Naive thymus-derived CD4-positive, alpha-beta T cell (primary cell): ENCODE data around the gene SLC16A11. TPM values are rescaled to one million over a fixed set of nuclear protein-coding genes. Genes with fewer than 3 reads are reported as not detected.

Experiments
- polyA plus RNA-seq, 2 donors: library from polyadenylated mRNA; unstranded; fragments of 300-500 nt; fragmentation: Illumina TruSeq; gene quantifications; one replicate each; pipeline ENCODE4 v1.2.3, GENCODE V29; 2021
- total RNA-seq, 6 experiments: library from RNA in 5 of 6; stranded (reverse) in 5 of 6; gene quantifications; 1 replicate in 5 of 6; 2 replicates in 1 of 6; pipeline ENCODE4 v1.2.3 and lab custom pipeline; 2021 to 2026

SLC16A11 gene
- total and polyA plus RNA-seq, 7 experiments from 2014 or later = 0.24 to 1.7 (median 1.1) TPM

Other genes with a start within 250 kb of the SLC16A11 start
- gene TEKT1, start 212.4 kb downstream of the SLC16A11 start, total RNA-seq = not detected
- gene TEKT1, start 212.4 kb downstream of the SLC16A11 start, polyA plus RNA-seq = not detected
- gene ALOX12, start 48.0 kb downstream of the SLC16A11 start, total RNA-seq = 1 to 10 TPM in 1 of 5 experiments, not detected in 4; 1.0 TPM
- gene ALOX12, start 48.0 kb downstream of the SLC16A11 start, polyA plus RNA-seq = under 1 TPM; 0.08 to 0.48 TPM
- gene RNASEK, start 31.5 kb downstream of the SLC16A11 start, total RNA-seq = 100 to 1,000 TPM; 107 to 184 (median 140) TPM
- gene RNASEK, start 31.5 kb downstream of the SLC16A11 start, polyA plus RNA-seq = 100 to 1,000 TPM; 539 to 628 TPM
- under 1 TPM in 1 of 5 experiments, not detected in 4; 0.70 TPM for gene BCL6B, start 21.0 kb downstream of the SLC16A11 start, total RNA-seq
- gene BCL6B, start 21.0 kb downstream of the SLC16A11 start, polyA plus RNA-seq = not detected
- gene SLC16A13, start 8.1 kb downstream of the SLC16A11 start, total RNA-seq = 10 to 100 TPM in 3 of 5 experiments, 1 to 10 TPM in 2; 3.4 to 20.9 (median 15.0) TPM
- gene SLC16A13, start 8.1 kb downstream of the SLC16A11 start, polyA plus RNA-seq = 1 to 10 TPM; 1.8 to 3.5 TPM
- 10 to 100 TPM in 1 of 5 experiments, 1 to 10 TPM in 3, not detected in 1; 1.4 to 10.6 (median 4.9) TPM for gene CLEC10A, start 36.2 kb upstream of the SLC16A11 start, total RNA-seq
- not detected for gene CLEC10A, start 36.2 kb upstream of the SLC16A11 start, polyA plus RNA-seq
- 10 to 100 TPM in 1 of 5 experiments, 1 to 10 TPM in 1, under 1 TPM in 1, not detected in 2; 0.27 to 15.0 (median 1.9) TPM for gene ASGR2, start 70.7 kb upstream of the SLC16A11 start, total RNA-seq
- gene ASGR2, start 70.7 kb upstream of the SLC16A11 start, polyA plus RNA-seq = not detected
- gene ASGR1, start 135.3 kb upstream of the SLC16A11 start, total RNA-seq = 10 to 100 TPM in 1 of 5 experiments, 1 to 10 TPM in 1, under 1 TPM in 2, not detected in 1; 0.79 to 11.9 (median 1.3) TPM
- not detected for gene ASGR1, start 135.3 kb upstream of the SLC16A11 start, polyA plus RNA-seq
- gene DLG4, start 175.7 kb upstream of the SLC16A11 start, total RNA-seq = 10 to 100 TPM; 10.9 to 25.4 (median 16.5) TPM
- under 1 TPM; 0.26 to 0.83 TPM for gene DLG4, start 175.7 kb upstream of the SLC16A11 start, polyA plus RNA-seq
- gene ACADVL, start 175.8 kb upstream of the SLC16A11 start, total RNA-seq = 100 to 1,000 TPM; 287 to 390 (median 339) TPM
- 10 to 100 TPM; 75.3 to 88.4 TPM for gene ACADVL, start 175.8 kb upstream of the SLC16A11 start, polyA plus RNA-seq
- 10 to 100 TPM; 51.2 to 91.5 (median 52.3) TPM for gene DVL2, start 190.4 kb upstream of the SLC16A11 start, total RNA-seq
- 10 to 100 TPM; 15.1 to 31.1 TPM for gene DVL2, start 190.4 kb upstream of the SLC16A11 start, polyA plus RNA-seq
- 10 to 100 TPM; 12.3 to 58.7 (median 55.2) TPM for gene PHF23, start 195.4 kb upstream of the SLC16A11 start, total RNA-seq
- gene PHF23, start 195.4 kb upstream of the SLC16A11 start, polyA plus RNA-seq = 10 to 100 TPM; 16.0 to 41.3 TPM
- 100 to 1,000 TPM; 214 to 427 (median 286) TPM for gene GABARAP, start 198.4 kb upstream of the SLC16A11 start, total RNA-seq
- 100 to 1,000 TPM; 656 to 950 TPM for gene GABARAP, start 198.4 kb upstream of the SLC16A11 start, polyA plus RNA-seq
- gene CTDNEP1, start 207.6 kb upstream of the SLC16A11 start, total RNA-seq = 100 to 1,000 TPM in 4 of 5 experiments, 10 to 100 TPM in 1; 96.8 to 173 (median 133) TPM
- gene CTDNEP1, start 207.6 kb upstream of the SLC16A11 start, polyA plus RNA-seq = 10 to 100 TPM; 38.3 to 45.4 TPM
- gene ELP5, start 208.1 kb upstream of the SLC16A11 start, total RNA-seq = 10 to 100 TPM; 26.9 to 49.1 (median 32.9) TPM
- 10 to 100 TPM; 60.4 to 89.9 TPM for gene ELP5, start 208.1 kb upstream of the SLC16A11 start, polyA plus RNA-seq
- gene CLDN7, start 218.4 kb upstream of the SLC16A11 start, total RNA-seq = 1 to 10 TPM in 2 of 5 experiments, under 1 TPM in 3; 0.29 to 3.8 (median 0.81) TPM
- 1 to 10 TPM; 1.7 to 2.9 TPM for gene CLDN7, start 218.4 kb upstream of the SLC16A11 start, polyA plus RNA-seq
- gene SLC2A4, start 237.6 kb upstream of the SLC16A11 start, total RNA-seq = not detected
- gene SLC2A4, start 237.6 kb upstream of the SLC16A11 start, polyA plus RNA-seq = not detected